A549 (cell line): ENCODE measurements around the gene RTP5.

Experiments
- CBX2 ChIP-seq: fragments of 200-600 bp; sonication (generic); IDR thresholded peaks from 2 replicates; pipeline ENCODE4 v1.6.1; 2016; ENCODE audit warnings: low read depth, mild to moderate bottlenecking, borderline replicate concordance
- CTCF ChIP-seq: fragments of >200 bp; sonication (Bioruptor Twin); formaldehyde crosslinking; IDR thresholded peaks from 3 replicates; pipeline ENCODE4 v1.5.1; 2016
- FOSL2 ChIP-seq, 2 experiments: fragments of 450-650 bp in 1 of 2; fragments of >200 bp in 1 of 2; sonication (Bioruptor Twin) in 1 of 2; formaldehyde crosslinking; IDR thresholded peaks; 2 replicates each; pipeline versions ENCODE4 v1.5.0 to v1.6.1; 2016 to 2020; ENCODE audit warnings: mild to moderate bottlenecking in 1 of 2, moderate library complexity in 1 of 2
- JUNB ChIP-seq: fragments of >200 bp; sonication (Bioruptor Twin); formaldehyde crosslinking; IDR thresholded peaks from 2 replicates; pipeline ENCODE4 v1.6.1; 2016
- KDM1A ChIP-seq: fragments of 200-600 bp; sonication (generic); IDR thresholded peaks from 2 replicates; pipeline ENCODE4 v1.6.1; 2016; ENCODE audit warnings: low read depth, mild to moderate bottlenecking
- NR3C1 ChIP-seq: fragments of >200 bp; sonication (Bioruptor Twin); formaldehyde crosslinking; IDR thresholded peaks from 3 replicates; pipeline ENCODE4 v1.6.1; 2017
- RFX5 ChIP-seq: fragments of 450-650 bp; IDR thresholded peaks from 2 replicates; pipeline ENCODE4 v1.7.1; 2014; ENCODE audit warnings: antibody characterized with exemption, mild to moderate bottlenecking, moderate library complexity
- SMC3 ChIP-seq: fragments of >200 bp; sonication (Bioruptor Twin); formaldehyde crosslinking; IDR thresholded peaks from 3 replicates; pipeline ENCODE4 v1.6.1; 2018; ENCODE audit warnings: inconsistent platforms
- TP53 ChIP-seq: fragments of 250-450 bp; sonication (Bioruptor Pico); IDR thresholded peaks from 2 replicates; pipeline ENCODE4 v1.5.0; 2021; ENCODE audit warnings: mild to moderate bottlenecking, moderate library complexity

- TF ChIP-seq CTCF: no peak
- TF ChIP-seq JUNB: no peak
- TF ChIP-seq TP53: no peak
- no peak for TF ChIP-seq KDM1A
- no peak for TF ChIP-seq RFX5
- no peak for TF ChIP-seq FOSL2 (IDR thresholded peaks at IDR 0.05)
- TF ChIP-seq FOSL2 (CRISPR knock-in tag; IDR thresholded peaks at IDR 0.05): no peak
- TF ChIP-seq NR3C1: no peak
- TF ChIP-seq CBX2: no peak
- no peak for TF ChIP-seq SMC3
Measured at GRCh38 chr2:241842067-241842415, 27.5 kb upstream of the RTP5 start.
